Transverse colon (tissue), 4 donors: ENCODE data around the gene TRAF6. TPM values are rescaled to one million over a fixed set of nuclear protein-coding genes. Genes with fewer than 3 reads are reported as not detected.

Experiments used
- DNase-seq: peaks from one replicate; pipeline ENCODE4 v3.0.0-alpha.2; 2019
- H3K27ac ChIP-seq, 4 donors: fragments of 200-600 bp; sonication (generic); 2 replicates each; pipeline ENCODE4 v1.5.1; 2016 to 2018; ENCODE audit warnings: inconsistent platforms in 4 of 4
- H3K27me3 ChIP-seq: fragments of 200-600 bp; sonication (generic); 2 replicates; pipeline ENCODE4 v1.5.1; 2017; ENCODE audit warnings: inconsistent platforms
- H3K36me3 ChIP-seq, 4 donors: fragments of 200-600 bp; sonication (generic); 2 replicates each; pipeline ENCODE4 v1.5.1; 2017 to 2019; ENCODE audit warnings: inconsistent platforms in 4 of 4
- H3K4me1 ChIP-seq, 4 donors: fragments of 200-600 bp; sonication (generic); 2 replicates each; pipeline ENCODE4 v1.5.1; 2017 to 2020; ENCODE audit warnings: inconsistent platforms in 4 of 4
- H3K4me3 ChIP-seq, 4 donors: fragments of 200-600 bp; sonication (generic); 1 replicate in 1 of 4; 2 replicates in 3 of 4; pipeline versions ENCODE4 v1.5.1 to v1.6.1; 2017 to 2019; ENCODE audit warnings: inconsistent platforms in 4 of 4
- H3K9me3 ChIP-seq, 2 donors: fragments of 200-600 bp; sonication (generic); 2 replicates each; pipeline ENCODE4 v1.5.1; 2017 to 2019; ENCODE audit warnings: inconsistent platforms in 2 of 2
- EP300 ChIP-seq: sonication (generic); formaldehyde crosslinking; IDR thresholded peaks from one replicate; pipeline ENCODE4 v1.6.1; 2017; ENCODE audit warnings: antibody characterized with exemption, low read depth
- POLR2A ChIP-seq: fragments of 450-650 bp; IDR thresholded peaks from one replicate; pipeline ENCODE4 v1.6.1; 2016; ENCODE audit warnings: antibody characterized with exemption, mild to moderate bottlenecking, moderate library complexity
- POLR2AphosphoS5 ChIP-seq, 3 donors: sonication (generic); formaldehyde crosslinking; IDR thresholded peaks; one replicate each; pipeline ENCODE4 v1.6.1; 2016; ENCODE audit warnings: antibody characterized with exemption in 3 of 3
- WGBS, 2 donors: methylation state at CpG; one replicate each; pipeline ENCODE4 v1.1.5; 2018; ENCODE audit warnings: low coverage in 1 of 2; 5-methylcytosine and 5-hydroxymethylcytosine counted together
- in situ Hi-C, 4 donors: fragments of 200-750 bp; cut with MboI; loops; one replicate each; pipeline versions ENCODE4 v1.15.0 to v1.15.1; 2017; ENCODE audit warnings: low sequenced_read_pairs in 3 of 4, low pct_ligation_motif_present in 1 of 4, low pct_unique_long_range_greater_than_20kb in 1 of 4
- intact Hi-C: fragments of 100-400 bp; cut with DNase I; formaldehyde crosslinking; loops from one replicate; pipeline ENCODE4 v1.15.1; 2023; ENCODE audit warnings: low total_unique reads
- total RNA-seq, 4 donors: library from RNA; depleted of rRNA; stranded (reverse); fragments of >200 nt; gene quantifications; one replicate each; pipeline ENCODE4 v1.1.0, GENCODE V29; 2016
- TF ChIP-seq, protein P1 (sequence below), 5 experiments: fragments of 200-600 bp in 3 of 5; fragments of 450-650 bp in 2 of 5; sonication (generic) in 3 of 5; IDR thresholded peaks; 1 replicate in 2 of 5; 2 replicates in 3 of 5; pipeline ENCODE4 v1.5.1; 2016 to 2017; ENCODE audit warnings: antibody characterized with exemption in 5 of 5, inconsistent platforms in 3 of 5, mild to moderate bottlenecking in 2 of 5, moderate library complexity in 1 of 5

Gene TRAF6
- total RNA-seq, 4 donors from 2014 or later, result 0.80 to 16.4 (median 10.4) TPM

DNA sequence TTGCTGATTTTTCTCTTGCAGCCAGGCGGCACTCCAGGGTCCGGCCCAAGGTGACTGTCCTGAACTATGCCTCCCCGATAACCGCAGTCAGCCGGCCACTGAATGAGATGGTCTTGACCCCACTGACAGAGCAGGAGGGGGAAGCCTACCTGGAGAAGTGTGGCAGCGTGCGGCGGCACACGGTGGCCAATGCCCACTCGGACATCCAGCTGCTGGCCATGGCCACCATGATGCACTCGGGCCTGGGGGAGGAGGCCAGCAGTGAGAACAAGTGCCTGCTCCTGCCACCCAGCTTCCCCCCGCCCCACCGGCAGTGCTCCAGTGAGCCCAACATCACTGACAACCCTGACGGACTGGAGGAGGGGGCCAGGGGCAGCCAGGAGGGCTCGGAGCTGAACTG is 47.8 kb downstream of the TRAF6 start:
- no peaks in the 10 kb centered on the region for H3K9me3 ChIP-seq
- TF ChIP-seq, protein P1, sequence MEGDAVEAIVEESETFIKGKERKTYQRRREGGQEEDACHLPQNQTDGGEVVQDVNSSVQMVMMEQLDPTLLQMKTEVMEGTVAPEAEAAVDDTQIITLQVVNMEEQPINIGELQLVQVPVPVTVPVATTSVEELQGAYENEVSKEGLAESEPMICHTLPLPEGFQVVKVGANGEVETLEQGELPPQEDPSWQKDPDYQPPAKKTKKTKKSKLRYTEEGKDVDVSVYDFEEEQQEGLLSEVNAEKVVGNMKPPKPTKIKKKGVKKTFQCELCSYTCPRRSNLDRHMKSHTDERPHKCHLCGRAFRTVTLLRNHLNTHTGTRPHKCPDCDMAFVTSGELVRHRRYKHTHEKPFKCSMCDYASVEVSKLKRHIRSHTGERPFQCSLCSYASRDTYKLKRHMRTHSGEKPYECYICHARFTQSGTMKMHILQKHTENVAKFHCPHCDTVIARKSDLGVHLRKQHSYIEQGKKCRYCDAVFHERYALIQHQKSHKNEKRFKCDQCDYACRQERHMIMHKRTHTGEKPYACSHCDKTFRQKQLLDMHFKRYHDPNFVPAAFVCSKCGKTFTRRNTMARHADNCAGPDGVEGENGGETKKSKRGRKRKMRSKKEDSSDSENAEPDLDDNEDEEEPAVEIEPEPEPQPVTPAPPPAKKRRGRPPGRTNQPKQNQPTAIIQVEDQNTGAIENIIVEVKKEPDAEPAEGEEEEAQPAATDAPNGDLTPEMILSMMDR (IDR thresholded peaks at IDR 0.05), result no peak
- TF ChIP-seq EP300 (no peak), POLR2AphosphoS5 (IDR thresholded peaks at IDR 0.05) (no peak), POLR2A (no peak)
- H3K36me3 ChIP-seq, result peaks cover 0 to 10% (median 0%) of the 10 kb centered on the region in 4 donors
- peaks cover 0 to 20% (median 0%) of the 10 kb centered on the region in 4 donors for H3K4me1 ChIP-seq
- in situ Hi-C loops, result no loop called here
- no peak overlapping the region for H3K4me3 ChIP-seq
- WGBS, 2 donors, result 91% methylated on average over 12 of the region's 15 CpGs; no CpG with 5 or more reads in 1 of the 2 donors
- H3K27me3 ChIP-seq, result no peaks in the 10 kb centered on the region
- DNase-seq, result no peak
- no peak overlapping the region for H3K27ac ChIP-seq
- intact Hi-C loops, result no loop called here

DNA sequence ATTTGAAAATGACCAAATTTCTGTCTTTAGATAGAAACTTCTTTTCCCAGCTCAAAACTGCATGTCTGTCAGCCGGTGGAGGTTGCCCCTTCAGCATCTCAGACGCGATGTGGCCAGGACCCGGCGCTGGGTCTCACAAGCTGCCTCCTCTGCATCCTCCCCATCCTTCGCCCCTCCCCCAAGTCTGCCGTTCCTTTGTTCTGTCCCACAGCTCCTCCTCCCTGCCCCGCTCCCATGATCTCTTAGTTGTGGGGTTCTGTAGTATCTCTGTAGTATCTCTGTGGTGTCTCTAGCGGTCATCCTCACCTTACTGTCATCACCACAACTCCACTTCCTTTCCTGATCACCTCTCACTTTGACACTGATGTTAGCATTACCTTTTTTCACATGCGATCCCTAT is 49.9 kb downstream of the TRAF6 start:
- no peak for DNase-seq
- Histone ChIP-seq H3K9me3 (no peaks in the 10 kb centered on the region), H3K4me3 (no peak overlapping the region), H3K36me3 (peaks cover 0 to 10% (median 0%) of the 10 kb centered on the region in 4 donors), H3K27me3 (no peaks in the 10 kb centered on the region), H3K4me1 (peaks cover 0 to 16% (median 0%) of the 10 kb centered on the region in 4 donors), H3K27ac (no peak overlapping the region)
- 88 to 96% methylated on average over 10 of the region's 10 CpGs for WGBS, 2 donors
- in situ Hi-C loops, result no loop called here
- intact Hi-C loops, result no loop called here
- no peak for TF ChIP-seq POLR2AphosphoS5 (IDR thresholded peaks at IDR 0.05)
- TF ChIP-seq, protein P1 (IDR thresholded peaks at IDR 0.05), result no peak
- TF ChIP-seq EP300, result no peak
- no peak for TF ChIP-seq POLR2A

DNA sequence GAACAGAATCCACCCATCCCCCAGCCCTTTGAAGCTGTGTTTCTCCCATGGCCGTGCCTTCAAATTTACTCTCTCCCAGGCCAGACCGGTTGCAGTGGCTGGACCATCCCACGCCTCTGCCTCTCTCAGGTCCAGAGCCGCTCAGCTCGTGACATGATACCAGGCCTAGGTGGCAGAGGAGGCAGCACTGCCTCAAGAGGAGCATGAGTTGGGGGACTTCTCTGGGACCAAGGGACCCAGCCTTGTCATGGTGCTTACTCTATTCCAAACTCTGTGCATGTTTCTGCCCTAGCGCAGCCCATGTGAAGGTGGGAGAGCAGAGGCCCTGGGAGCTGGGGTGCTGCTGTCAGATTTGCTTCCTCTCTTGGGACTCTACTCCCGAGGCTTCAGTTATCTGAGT is 51.0 kb downstream of the TRAF6 start:
- peaks cover 0 to 10% (median 3%) of the 10 kb centered on the region in 4 donors for H3K36me3 ChIP-seq
- no peak for DNase-seq
- WGBS, 2 donors, result 90% methylated on average over 7 of the region's 7 CpGs; no CpG with 5 or more reads in 1 of the 2 donors
- H3K27ac ChIP-seq, result no peak overlapping the region
- intact Hi-C loops (no loop called here), in situ Hi-C loops (no loop called here)
- H3K4me1 ChIP-seq, result peaks cover 0 to 12% (median under 1%) of the 10 kb centered on the region in 4 donors
- TF ChIP-seq, protein P1 (IDR thresholded peaks at IDR 0.05), result no peak
- TF ChIP-seq EP300 (no peak), POLR2AphosphoS5 (IDR thresholded peaks at IDR 0.05) (no peak), POLR2A (no peak)
- no peaks in the 10 kb centered on the region for H3K27me3 ChIP-seq
- H3K9me3 ChIP-seq, result no peaks in the 10 kb centered on the region
- H3K4me3 ChIP-seq, result no peak overlapping the region

DNA sequence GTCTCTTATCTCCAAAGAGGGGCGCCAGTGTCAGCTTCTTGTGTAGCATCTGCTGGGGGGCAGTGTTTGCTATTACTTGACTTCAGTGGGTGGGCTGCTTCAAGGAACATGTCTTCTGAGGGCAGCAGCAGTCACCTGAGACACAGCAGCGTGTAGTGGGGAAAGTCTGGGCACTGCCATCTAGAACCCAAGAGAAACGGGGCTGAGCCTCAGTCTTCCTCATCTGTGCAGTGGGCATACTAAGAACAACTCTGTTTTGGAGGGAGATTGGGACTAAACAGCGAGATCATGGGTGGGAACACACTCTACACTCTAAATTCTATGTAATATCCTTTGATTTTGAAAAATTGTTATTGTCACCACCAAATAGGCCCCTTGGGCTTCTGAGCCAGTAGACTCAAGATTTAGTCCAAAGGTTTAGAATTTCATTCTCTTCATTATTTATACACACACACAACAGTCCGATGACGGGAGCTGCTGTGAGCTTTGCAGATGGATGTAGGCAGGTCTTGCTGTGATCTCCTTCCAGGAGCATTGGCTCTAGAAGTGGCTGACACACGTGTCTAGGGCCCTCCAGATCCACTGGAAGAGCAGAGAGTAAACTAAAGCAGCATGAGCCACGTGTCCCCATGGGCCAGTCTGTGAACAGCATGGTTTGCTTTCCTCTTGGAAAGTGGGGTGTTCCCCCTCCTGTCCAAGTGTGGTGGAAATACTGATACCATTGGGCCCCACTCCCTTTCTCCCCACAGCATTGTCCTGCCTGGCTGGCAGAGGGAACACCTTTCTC is 51.8 kb downstream of the TRAF6 start:
- DNase-seq, result no peak
- in situ Hi-C loops (no loop called here), intact Hi-C loops (no loop called here)
- no peaks in the 10 kb centered on the region for H3K27me3 ChIP-seq
- H3K4me3 ChIP-seq, result no peak overlapping the region
- H3K4me1 ChIP-seq, result peaks cover 0 to 14% (median 6%) of the 10 kb centered on the region in 4 donors
- TF ChIP-seq, protein P1 (IDR thresholded peaks at IDR 0.05), result no peak
- TF ChIP-seq POLR2AphosphoS5 (IDR thresholded peaks at IDR 0.05) (no peak), POLR2A (no peak), EP300 (no peak)
- H3K27ac ChIP-seq, result no peak overlapping the region
- H3K36me3 ChIP-seq, result peaks cover 0 to 10% (median 3%) of the 10 kb centered on the region in 4 donors
- H3K9me3 ChIP-seq, result no peaks in the 10 kb centered on the region
- 74 to 82% methylated on average over 3 to 8 of the region's 8 CpGs for whole genome bisulfite sequencing, 2 donors
